ENCODE measurements around the gene CCDC92.
A peak's percentile ranks its signal among the peaks of the same experiment; 100 is the strongest.

Gene CCDC92

DNA sequence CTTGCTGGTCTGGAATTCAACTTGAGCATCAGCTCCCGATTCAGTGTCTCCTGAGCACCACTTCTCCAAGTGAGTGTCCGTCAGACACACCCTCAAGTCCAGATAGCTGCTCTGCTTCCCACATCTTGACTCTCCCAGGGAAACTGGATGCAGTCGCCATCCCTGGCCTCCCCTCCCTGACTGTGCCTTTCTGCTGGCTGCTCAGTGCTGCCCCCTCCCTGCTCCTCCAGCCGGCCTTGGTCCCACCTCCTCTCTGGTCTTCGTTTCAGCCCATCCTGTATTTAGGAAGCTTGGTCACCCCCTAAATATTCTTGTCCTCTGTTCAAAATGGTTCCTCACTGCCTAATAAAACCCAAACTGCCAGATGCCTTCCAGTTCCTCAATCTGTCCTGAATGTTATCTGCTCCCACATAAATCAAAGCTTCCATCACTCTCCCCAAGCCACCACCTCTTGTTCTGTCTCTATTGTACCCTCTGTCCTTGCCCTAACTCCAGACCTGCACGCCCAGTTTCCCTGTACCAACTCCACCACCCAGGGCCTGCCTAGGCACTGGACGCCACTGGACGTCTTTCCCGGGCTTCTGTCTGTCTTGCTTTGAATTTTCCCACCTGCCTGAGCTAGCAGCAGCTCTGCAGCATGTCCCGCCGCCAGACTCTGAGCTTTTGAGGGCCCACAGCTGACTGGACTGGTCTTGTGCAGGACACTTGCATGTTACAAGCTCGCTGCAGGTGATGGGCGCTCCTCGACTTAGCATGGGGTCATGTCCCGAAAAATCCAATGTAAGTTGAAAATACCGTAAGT, 33.8 kb downstream of the CCDC92 start:
- TF ChIP-seq, protein P1, sequence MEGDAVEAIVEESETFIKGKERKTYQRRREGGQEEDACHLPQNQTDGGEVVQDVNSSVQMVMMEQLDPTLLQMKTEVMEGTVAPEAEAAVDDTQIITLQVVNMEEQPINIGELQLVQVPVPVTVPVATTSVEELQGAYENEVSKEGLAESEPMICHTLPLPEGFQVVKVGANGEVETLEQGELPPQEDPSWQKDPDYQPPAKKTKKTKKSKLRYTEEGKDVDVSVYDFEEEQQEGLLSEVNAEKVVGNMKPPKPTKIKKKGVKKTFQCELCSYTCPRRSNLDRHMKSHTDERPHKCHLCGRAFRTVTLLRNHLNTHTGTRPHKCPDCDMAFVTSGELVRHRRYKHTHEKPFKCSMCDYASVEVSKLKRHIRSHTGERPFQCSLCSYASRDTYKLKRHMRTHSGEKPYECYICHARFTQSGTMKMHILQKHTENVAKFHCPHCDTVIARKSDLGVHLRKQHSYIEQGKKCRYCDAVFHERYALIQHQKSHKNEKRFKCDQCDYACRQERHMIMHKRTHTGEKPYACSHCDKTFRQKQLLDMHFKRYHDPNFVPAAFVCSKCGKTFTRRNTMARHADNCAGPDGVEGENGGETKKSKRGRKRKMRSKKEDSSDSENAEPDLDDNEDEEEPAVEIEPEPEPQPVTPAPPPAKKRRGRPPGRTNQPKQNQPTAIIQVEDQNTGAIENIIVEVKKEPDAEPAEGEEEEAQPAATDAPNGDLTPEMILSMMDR (IDR thresholded peaks at IDR 0.05; ENCODE audit: low read depth, low read length) = peak; percentile 38
- no peak for DNase-seq (ENCODE audit: low read depth in 2 of 2)
- H3K4me3 ChIP-seq (replicated peaks in 1 of 2; ENCODE audit: low read depth in 2 of 2, low read length in 2 of 2) = no peak overlapping the region

GRCh38 chr12:123937707-123938591, 34.7 kb downstream of the CCDC92 start:
- TF ChIP-seq, protein P1 (IDR thresholded peaks at IDR 0.05; ENCODE audit: low read depth, low read length) = no peak
- H3K4me3 ChIP-seq (replicated peaks in 1 of 2; ENCODE audit: low read depth in 2 of 2, low read length in 2 of 2) = no peak overlapping the region
- DNase-seq (ENCODE audit: low read depth in 2 of 2) = no peak

GRCh38 chr12:123936956-123937706, 35.5 kb downstream of the CCDC92 start:
- DNase-seq (ENCODE audit: low read depth in 2 of 2) = no peak
- no peak overlapping the region for H3K4me3 ChIP-seq (replicated peaks in 1 of 2; ENCODE audit: low read depth in 2 of 2, low read length in 2 of 2)
- TF ChIP-seq, protein P1 (IDR thresholded peaks at IDR 0.05; ENCODE audit: low read depth, low read length) = no peak

GRCh38 chr12:123936471-123936870, 36.2 kb downstream of the CCDC92 start:
- TF ChIP-seq, protein P1 (IDR thresholded peaks at IDR 0.05; ENCODE audit: low read depth, low read length) = no peak
- H3K4me3 ChIP-seq (replicated peaks in 1 of 2; ENCODE audit: low read depth in 2 of 2, low read length in 2 of 2) = no peak overlapping the region
- DNase-seq (ENCODE audit: low read depth in 2 of 2) = no peak

DNA sequence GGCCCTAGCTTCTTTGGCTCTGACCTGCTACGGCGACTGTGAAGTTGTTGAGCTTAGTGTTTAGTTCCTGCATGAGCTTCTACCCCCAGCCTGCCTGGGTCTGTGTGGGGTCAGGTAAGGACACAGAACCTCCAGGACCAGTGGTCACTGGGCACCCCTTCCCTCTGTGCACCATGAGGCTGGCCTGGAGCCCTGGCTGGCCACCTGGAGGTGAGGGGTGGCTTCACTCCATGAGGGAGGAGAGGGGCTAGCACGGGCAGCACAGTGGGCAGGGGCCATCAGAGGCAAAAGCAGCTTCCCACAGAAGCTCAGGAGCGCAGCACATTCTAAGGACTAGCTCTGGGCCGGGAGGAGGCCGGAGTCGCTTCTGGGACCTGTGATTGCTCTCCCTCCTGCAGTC, 36.7 kb downstream of the CCDC92 start:
- TF ChIP-seq, protein P1 (IDR thresholded peaks at IDR 0.05; ENCODE audit: low read depth, low read length) = no peak
- H3K4me3 ChIP-seq (replicated peaks in 1 of 2; ENCODE audit: low read depth in 2 of 2, low read length in 2 of 2) = no peak overlapping the region
- no peak for DNase-seq (ENCODE audit: low read depth in 2 of 2)

- TF ChIP-seq, protein P1 (IDR thresholded peaks at IDR 0.05; ENCODE audit: low read depth, low read length) = no peak
- DNase-seq (ENCODE audit: low read depth in 2 of 2) = peak in 1 of 2 donors; percentile 59
- H3K4me3 ChIP-seq (replicated peaks in 1 of 2; ENCODE audit: low read depth in 2 of 2, low read length in 2 of 2) = no peak overlapping the region
Observed at GRCh38 chr12:123934829-123935228, 37.8 kb downstream of the CCDC92 start.
